GM10266 (cell line): ENCODE measurements around the gene TMEM191C.
"Not testable (repeated sequence)": the region's sequence is repeated elsewhere in the genome, so short reads cannot be mapped to it uniquely, and the experiment has no call there.

ENCODE experiments used
- DNase-seq: peaks from one replicate; pipeline ENCODE4 v3.0.0; 2012; ENCODE audit errors: extremely low spot score
- TF ChIP-seq, protein P1 (sequence below): IDR thresholded peaks from 2 replicates; pipeline ENCODE4 v1.5.1; 2012; ENCODE audit warnings: mild to moderate bottlenecking, low read depth; ENCODE audit not compliant: control insufficient read depth, insufficient read depth; ENCODE audit errors: missing control alignments

The TMEM191C gene

DNA sequence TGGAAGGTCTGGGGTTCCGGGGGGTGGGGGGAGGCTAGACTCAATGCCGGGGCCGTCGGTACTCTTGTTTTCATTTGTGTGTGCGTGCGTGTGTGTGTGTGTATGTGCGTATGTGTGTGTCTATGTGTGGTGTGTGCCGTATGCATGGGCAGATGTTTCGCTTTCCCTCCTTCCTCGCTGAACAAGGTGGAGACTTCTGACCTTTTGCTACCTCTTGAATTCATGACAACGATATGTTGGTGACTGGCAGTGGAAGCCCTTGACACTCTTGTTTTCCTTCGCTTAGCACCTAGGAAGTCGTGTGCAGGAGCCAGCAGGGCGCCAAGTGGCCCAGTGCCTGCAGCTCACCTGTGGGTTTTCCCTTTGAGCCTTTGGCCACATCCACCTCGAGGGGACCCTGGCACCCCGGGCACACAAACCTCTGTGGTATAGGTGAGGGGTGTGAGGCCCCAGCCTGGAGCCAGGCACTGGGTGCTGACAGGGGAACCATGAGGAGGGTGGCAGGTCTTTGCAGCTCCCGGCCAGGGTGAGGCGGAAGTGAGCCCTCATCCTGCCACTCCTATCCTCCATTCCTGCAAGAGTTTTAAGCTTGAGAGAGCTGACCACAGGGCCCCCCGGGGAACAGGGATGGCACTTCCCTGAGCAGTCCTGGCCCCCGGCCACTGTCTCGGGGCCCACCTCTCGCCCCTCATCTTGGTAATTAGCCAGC, 19.3 kb upstream of the TMEM191C start:
- TF ChIP-seq, protein P1, sequence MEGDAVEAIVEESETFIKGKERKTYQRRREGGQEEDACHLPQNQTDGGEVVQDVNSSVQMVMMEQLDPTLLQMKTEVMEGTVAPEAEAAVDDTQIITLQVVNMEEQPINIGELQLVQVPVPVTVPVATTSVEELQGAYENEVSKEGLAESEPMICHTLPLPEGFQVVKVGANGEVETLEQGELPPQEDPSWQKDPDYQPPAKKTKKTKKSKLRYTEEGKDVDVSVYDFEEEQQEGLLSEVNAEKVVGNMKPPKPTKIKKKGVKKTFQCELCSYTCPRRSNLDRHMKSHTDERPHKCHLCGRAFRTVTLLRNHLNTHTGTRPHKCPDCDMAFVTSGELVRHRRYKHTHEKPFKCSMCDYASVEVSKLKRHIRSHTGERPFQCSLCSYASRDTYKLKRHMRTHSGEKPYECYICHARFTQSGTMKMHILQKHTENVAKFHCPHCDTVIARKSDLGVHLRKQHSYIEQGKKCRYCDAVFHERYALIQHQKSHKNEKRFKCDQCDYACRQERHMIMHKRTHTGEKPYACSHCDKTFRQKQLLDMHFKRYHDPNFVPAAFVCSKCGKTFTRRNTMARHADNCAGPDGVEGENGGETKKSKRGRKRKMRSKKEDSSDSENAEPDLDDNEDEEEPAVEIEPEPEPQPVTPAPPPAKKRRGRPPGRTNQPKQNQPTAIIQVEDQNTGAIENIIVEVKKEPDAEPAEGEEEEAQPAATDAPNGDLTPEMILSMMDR: peak; percentile 21
- no peak for DNase-seq

DNA sequence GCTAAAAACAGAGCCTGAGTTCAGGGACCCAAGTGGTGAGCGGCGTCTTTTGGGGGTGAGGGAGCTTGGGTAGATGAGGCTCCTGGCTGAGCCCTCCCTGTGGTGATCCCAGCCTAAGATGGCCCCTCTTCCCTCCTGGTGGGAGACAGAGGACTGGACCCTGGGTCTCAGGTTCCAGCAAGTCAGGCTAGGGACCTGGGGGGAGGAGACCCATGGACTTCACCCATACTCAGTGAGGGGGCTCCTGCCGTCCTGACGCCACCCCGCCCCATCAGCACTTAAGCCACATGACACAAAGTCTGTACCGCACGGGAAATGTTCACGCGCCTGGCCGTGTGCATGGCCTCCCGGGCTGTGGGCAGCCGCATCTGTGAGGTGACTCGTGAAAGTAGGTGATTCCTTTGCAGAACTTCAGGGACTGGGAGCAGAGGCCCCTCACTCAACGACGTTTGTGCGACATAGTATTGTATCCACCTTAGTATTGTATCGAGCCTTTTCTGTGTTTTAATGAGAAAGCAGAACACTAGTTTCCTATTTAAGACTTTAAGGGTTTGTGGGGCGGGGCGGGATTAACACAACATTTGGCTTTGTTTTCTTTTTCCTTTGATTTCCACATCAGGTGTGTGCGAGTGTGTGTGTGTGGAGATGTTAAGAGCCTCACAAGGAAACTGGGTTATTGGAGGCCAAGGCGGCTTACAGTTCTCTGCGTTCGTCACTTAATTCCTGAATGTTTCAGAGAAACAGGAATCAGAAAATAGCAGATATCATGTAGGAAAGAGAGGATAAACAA, 18.4 kb upstream of the TMEM191C start:
- TF ChIP-seq, protein P1: no peak
- no peak for DNase-seq

GRCh38 chr22:21449531-21450319, 17.5 kb upstream of the TMEM191C start:
- DNase-seq: no peak
- TF ChIP-seq, protein P1: no peak

DNA sequence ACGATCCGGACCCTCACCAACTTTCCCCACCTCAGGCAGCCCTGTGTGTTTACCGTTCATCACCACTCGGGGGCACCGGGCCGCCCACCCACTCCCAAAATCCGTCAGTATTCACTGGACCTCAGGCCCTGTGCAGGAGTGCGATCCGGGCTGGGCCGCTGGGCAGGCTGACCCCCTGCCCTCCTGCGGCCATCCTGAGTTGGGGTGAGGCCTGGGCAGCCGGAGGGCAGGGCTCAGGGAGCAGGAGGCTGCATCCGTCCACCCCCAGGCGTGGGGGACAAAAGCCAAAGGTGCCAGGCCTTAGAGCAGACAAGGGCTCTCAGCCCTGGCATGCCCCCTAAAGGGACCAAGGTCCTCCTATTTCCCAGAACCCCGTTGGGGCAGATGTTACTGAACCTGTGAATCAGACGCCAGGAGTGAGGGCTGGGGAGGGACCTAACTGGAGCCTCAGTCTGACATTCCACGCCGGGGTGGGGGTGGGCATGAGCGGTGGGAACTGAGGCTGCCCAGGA, 16.8 kb upstream of the TMEM191C start:
- TF ChIP-seq, protein P1: no peak

DNA sequence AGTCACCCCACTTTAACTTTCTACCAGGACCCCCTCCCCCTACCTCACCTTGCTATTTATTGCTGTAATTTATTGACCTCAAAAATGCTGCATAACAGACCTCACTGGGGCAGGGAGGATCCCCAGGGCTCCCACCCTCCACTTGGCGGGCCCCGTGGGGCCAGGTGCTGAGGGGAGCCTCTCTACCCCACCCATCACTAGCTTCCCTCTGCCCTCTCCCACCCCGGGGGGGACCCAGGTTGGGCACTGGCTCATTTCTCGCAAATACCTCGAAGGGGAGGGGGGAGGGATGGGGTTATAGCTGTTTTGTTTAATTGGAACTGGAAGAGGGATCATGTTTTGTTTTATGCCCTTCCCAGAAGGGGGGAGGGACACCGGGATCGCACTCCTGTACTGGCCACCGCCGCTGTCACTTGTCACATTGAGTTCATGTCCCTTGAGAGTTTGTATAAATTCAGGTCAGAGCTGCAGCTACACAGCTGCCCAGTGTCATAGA, 16.3 kb upstream of the TMEM191C start:
- no peak for DNase-seq
- TF ChIP-seq, protein P1: no peak

More for the DNA sequence above, 16.8 kb upstream of the TMEM191C start:
- no peak for DNase-seq

DNA sequence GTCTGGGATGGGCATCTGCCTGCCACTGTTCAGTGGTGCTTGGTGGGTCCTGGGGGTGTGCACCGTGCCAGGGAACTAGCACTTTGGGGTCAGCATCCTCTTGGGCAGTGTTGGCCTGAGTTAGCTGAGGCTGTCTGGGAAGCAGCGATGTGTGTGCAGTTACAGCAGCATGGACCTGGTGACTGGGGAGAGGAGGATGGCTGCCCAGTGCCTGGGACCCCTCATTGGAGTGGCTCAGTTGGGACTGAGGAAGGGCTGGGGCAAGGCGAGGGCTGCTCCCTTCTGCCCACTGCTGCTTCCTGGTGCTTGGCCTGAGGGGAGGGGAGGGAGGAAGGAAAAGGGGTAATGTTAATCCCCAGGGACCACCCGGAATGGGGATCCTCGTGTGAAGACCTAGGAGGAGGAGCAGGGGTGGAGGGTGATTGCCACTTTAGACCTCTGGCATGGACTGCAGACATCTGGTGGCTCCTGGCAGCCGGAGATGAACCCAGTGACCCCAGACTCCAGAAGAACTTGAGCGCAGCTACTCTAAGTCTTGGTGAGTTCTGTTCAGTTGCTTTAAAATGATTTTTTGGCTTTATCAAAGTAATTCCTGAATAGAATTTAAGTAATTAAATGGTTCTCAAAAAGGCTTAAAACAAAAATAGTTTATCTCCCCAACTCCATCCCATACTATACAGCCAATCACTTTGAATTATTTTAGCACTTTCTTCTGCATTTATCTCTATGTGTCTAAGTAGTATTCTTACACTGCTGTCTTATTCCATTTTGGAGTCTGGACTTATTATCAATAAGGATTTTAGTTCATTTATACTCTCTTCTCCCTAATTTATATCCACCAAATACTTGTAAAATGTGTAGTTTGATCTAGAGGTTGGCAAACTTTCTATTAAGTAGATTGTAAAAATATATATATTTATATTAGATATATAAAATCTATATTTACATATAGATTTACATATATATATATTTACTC, 15.4 kb upstream of the TMEM191C start:
- no peak for DNase-seq
- TF ChIP-seq, protein P1: no peak

GRCh38 chr22:21452666-21453065, 14.5 kb upstream of the TMEM191C start:
- not testable (repeated sequence) for DNase-seq

- DNase-seq: not testable (repeated sequence)
These were observed 12.2 kb upstream of the TMEM191C start for GRCh38 chr22:21454998-21455333.
